Pulmonary artery endothelial cell (primary cell): ENCODE results near the gene TWSG1. TPM values are rescaled to one million over a fixed set of nuclear protein-coding genes. Genes with fewer than 3 reads are reported as not detected.
"Not testable (repeated sequence)": the region's sequence is repeated elsewhere in the genome, so short reads cannot be mapped to it uniquely, and the experiment has no call there.

ENCODE experiments used
- DNase-seq: peaks from one replicate; pipeline ENCODE4 v3.0.0-alpha.2; 2011; ENCODE audit warnings: low read depth, low spot score
- total RNA-seq: library from RNA; depleted of rRNA; stranded (reverse); fragments of >200 nt; gene quantifications from 2 replicates; pipeline ENCODE4 v1.2.3, GENCODE V29; 2014

The TWSG1 gene
- total RNA-seq, 1 donor from 2014 or later: 103 TPM

DNA sequence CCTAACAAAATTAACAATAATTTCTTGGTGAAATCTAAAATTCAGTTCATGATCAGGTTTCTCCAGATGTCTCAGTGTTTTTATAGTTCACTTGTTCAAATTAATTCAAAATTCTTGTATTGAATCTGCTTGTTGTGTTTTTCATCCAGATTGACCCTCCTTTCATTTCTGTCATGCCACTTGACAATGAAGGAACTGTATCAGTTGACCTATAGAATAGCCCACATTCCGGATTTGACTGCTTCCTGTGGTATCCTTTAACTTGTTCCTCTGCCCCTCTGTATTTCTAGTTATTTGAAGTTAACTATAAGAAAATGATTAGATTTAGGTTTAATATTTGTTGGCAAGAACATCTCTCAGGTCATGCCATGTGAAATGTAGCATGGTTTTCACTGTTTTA is 53.3 kb downstream of the TWSG1 start:
- no peak for DNase-seq

DNA sequence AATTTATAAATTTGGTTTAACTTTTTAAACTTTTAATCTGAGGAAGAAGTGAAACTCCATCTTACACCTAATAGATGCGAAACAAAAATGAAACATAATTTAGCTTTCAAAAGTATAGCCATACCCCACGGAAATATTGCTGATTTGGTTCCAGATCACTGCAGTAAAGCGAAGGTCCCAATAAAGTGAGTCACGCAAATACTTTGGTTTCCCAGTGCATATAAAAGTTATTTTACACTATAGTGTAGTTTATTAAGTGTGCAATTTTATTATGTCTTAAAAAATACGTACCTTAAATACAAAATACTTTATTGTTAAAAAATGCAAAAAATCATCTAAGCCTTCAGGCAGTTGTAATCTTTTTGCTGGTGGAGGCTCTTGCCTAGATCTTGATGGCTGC is 55.1 kb downstream of the TWSG1 start:
- DNase-seq: no peak

DNA sequence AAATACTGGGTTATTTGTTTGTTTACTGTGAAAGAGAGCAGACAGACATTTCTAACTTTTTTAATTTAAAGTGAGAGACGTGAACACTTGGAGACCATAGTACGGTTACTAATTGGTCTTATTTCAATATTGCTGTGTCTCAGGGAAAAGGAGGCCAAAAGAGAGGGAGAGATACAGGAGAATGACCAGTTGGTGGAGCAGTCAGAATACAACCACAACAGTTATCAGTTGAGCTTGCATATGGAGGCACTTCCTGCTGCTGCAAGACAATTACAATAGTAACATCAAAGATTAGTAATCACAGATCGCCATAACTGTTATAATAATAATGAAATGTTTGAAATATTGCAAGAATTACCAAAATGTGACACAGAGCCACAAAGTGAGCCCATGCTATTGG is 58.2 kb downstream of the TWSG1 start:
- DNase-seq: no peak

DNA sequence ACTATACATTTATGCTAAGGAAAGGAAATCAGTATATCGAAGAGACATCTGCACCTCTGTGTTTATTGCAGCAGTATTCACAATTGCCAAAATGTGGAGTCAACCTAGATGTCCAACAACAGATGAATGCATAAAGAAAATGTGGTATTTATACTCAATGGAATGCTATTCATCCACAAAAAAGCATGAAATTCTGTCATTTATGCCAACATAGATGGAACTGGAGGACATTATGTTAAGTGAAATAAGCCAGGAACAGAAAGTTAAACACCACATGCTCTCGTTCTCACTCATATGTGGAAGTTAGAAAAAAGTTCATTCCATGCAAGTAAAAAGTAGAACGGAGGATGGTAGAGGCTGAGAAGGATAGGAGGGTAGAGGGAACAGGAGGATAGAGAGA is 59.5 kb downstream of the TWSG1 start:
- DNase-seq: no peak

DNA sequence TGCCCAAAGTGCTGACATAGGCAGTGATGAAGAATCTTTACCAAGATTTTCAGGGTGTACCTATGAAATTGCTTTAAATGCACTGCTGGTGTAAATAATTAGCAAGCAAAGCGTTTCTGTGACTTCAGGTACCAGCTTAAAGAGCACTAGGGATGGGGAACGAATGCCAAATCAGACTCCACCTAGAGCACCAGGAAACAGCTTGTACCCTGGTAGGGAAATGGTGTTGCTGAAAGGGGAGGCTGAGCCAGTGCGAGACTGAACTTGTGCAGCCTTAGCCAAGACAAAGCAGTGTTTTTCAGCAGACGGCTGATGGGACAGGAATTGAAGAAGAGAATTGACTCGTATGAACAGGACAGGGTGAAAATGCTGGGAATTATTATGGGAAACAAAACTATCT is 65.6 kb downstream of the TWSG1 start:
- no peak for DNase-seq

DNA sequence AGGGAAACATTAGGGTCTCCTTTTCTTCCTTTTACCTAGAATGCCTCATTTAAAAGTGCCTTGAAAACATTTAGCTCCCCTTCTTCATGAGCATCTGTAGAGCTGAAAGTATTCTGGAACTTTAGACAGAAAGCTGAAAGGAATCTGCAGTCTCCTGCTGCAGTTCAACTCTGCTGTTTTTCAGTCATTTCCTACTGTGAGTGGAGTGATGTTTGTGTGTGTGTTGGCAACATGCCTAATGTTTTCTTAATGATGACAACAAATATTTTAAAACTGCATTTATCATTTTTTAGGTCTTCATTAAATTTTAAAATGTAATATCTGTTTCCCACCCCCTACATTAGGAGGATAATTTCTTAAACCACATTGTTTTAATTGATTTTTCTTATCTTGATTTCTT is 66.6 kb downstream of the TWSG1 start:
- no peak for DNase-seq

DNA sequence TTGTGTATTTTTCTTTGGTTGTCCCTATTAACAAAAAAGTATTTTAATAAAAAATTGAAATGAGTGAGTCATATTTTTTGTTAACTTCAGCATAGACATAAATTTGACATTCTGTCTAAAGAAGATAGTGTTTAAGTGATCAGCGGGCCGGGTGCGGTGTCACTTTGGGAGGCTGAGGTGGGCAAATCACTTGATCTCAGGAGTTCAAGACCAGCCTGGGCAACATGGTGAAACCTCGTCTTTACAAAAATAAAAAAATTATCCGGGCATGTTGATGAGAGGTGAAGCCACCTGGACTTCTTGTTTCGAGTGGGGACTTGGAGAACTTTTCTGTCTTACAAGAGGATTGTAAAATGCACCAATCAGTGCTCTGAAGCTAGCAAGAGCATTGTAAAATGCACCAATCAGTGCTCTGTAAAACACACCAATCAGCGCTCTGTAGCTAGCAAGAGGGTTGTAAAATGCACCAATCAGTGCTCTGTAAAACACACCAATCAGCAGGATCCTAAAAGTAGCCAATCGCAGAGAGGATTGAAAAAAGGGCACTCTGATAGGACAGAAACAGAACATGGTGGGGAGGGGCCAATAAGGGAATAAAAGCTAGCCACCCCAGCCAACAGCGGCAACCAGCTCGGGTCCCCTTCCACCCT is 67.9 kb downstream of the TWSG1 start:
- not testable (repeated sequence) for DNase-seq

DNA sequence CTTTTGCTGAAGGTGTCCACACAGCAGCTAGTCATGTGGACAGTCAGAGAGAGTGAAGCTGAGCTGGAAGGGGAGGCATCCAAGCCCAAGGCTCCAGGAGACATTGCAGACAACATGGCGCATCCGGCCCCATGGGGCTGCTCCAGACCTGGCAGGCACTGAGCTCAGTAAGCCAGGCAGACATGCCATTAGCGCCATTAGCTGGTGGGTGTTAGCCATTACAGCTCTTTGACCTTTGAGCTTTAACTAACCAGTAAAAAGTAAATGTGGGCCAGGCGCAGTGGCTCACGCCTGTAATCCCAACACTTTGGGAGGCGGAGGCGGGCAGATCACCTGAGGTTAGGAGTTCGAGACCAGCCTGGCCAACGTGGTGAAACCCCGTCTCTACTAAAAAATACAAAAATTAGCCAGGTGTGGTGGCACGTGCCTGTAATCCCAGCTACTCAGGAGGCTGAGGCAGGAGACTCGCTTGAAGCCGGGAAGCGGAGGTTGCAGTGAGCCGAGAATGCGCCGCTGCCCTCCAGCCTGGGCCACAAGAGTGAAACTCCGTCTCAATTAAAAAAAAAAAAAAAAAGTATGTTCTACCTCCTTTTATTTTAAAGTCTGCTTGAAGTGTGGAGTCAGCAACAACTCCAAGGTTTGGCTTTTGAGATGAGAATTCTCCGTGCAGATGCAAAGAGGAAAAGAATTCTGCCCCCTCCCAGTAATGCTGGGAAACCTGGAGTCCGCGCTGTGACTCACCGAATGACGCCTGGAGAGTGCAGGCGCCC is 69.4 kb downstream of the TWSG1 start:
- no peak for DNase-seq

DNA sequence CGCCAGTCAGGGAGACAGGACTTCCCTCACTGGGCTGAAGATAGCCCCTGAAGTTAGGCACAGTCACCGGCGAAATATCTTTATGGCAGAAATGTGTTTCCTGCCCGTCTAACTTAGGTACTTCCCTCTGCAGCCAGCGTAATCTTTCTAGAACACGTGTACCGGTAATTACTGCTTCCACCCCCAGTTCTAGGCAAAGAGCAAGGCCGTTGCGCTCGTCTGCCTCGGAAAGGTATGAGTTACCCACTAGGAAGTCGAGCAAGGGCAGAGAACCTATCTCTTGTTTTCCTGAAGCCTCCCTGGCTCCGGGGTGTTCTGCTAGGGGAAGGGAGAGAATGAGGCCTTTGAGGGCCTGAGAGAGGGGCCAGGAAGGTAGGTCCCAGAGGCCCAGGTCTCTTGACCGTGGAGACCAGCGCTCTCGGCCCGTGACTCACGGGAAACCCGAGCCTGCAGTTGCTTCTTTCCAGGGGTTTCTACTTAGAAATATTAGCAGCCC is 70.0 kb downstream of the TWSG1 start:
- peak; percentile 92 for DNase-seq

DNA sequence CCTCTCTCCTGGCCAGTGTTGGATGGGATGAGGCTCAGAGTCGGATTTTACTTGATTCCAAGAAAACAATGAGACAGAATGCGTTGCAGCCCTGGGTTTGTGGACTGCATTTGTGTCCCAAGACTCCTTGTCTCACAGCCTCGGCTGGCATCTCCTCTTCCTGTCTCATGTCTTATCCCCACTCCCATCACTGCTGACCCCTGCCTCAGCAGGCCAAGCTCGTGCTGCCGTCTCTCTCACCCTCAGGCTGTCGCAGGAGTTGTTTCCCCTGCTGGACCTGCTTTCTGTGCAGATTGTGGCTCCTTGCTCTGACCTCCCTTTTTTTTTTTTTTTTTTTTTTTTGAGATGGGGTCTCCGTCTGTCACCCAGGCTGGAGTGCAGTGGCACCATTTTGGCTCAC is 70.6 kb downstream of the TWSG1 start:
- no peak for DNase-seq

DNA sequence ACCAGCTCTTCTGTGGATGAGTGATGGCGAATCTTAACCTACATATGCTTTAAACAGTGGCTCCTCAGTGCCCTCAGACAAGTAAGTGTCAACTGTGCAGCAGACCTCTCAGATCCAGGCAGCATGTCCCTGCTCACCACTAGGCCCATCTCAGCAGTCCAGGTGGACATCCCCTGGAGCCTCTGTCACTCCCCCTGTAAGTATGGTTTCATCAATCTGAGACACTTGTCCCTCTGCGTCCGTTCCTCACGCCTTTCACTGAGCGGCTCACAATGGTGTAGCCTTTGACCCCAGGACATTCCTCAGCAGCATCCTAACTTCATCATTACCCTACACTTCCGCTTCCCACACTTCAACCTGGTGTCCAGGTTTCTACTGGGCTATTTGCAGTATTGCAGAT is 71.4 kb downstream of the TWSG1 start:
- no peak for DNase-seq

DNA sequence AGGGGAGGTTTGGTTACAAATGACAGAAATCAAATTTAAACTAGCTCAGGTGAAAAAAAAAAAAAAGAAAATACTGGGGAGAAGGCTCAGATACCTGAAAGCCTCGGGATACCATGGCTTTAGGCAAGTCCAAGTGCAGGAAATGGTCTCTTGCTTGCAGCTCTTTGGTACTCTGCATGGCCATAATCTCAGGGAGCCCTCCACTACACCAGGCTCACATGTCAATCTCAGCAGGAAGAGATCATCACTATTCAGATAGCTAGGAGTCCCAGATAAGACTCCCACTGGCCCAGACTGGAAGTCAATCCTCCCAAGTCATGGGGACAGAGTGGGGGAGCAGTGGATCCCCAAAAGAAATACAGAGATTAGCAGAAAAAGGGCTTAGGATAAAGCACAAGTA is 75.9 kb downstream of the TWSG1 start:
- DNase-seq: no peak

DNA sequence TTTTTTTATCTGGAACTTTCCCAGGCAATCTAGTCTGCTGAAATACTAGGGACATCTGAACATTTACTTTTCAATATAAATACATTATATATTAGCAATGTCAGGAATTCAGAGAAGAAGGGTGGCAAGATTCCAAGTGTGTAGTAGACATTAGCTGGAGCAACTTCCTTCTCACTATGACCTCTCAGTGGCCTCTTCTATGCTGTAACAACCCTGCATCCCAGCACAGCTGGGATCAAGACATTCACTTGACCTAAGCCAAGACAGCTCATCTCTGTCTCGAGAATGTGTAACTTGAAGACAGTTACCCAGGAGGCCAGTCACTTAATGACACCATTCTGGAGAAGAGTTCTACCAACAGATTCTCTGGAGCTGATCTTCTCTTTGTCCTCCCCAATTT is 79.0 kb downstream of the TWSG1 start:
- DNase-seq: no peak

DNA sequence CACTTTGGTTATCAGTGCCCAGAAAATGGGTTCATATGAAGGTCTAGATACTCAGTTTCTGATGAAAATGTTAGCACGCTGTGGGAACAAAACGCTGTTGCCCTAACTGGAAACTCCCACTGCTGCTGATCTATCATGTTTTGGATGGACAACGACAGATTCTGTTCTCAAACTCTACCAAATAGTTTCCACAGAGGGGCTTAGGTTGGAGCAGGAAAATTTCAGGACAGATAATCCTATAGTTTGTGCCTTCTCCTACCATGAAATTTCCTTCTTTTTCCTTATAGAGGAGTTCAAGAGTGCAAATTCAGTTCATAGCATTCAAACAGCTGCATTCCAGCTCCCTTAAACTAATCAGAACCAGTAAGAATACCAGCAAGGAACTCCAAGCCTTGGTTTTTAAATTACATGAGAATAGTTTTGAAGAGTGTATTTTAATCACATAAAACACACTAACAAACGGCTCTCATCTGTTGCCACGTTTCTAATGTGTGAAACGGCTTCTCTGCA is 82.0 kb downstream of the TWSG1 start:
- DNase-seq: no peak

DNA sequence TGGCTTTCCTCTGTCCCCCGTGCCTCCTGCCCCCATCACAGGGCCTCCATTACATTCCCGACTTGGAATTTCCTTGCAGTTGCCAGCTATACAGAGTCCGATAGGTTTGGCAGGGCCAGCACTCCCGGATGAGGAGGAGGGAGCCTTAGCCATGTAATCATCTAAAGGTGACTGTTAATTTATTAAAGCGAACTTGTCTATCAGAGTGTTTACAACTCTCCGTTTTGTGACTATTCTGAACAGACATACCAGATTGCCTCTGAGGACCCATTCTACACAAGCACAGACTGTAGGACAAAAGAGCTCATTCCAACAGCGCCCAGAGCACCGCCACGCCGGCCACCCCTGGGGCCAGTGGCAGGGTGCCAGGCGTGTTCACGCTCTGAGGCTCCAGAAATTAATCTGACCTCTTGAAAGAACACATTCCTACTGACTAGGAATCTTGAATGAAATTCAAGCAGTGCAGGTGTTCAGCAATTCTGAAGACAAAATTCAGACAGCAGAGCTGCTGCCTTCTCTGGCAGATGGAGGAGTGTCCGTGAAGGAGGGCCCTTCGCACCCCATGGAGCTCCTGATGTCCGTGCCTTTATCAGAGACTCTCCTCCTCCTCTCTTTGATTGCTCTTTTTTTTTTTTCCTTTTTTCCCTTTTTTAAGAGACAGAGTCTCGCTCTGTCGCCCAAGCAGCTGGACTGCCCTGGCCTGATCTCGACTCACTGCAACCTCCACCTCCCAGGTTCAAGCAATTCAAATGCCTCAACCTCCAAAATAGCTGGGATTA is 82.7 kb downstream of the TWSG1 start:
- peak; percentile 17 for DNase-seq

DNA sequence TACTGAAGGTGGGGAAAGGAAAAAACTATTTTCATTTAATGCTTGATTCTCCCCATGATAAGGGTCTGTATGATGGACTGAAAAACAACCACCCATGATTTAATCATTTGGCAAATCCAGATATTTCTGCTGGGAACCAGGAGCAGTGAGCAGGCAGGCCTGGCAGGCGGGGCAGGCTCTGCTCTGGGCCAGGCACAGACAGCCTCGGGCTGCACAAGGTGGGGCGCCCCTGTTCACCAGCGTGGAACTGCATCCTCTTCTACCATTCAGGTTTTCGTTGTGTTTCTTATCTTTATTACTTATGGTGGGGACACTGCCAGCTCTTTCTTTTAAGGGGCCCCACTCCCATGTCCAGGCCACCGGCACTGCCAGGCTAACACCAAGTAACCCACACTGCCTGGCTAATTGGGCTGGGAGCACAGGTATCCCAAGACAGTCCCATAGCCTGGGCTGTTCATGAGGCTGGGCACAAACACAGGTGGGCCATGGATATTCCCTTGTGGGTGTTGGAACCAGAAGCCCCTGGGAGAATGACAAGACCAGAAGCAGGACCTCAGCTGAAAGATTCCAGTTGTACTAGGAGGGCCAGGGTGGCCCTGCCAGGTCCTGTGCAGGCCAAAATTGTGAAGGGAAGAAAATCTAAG is 83.6 kb downstream of the TWSG1 start:
- no peak for DNase-seq

DNA sequence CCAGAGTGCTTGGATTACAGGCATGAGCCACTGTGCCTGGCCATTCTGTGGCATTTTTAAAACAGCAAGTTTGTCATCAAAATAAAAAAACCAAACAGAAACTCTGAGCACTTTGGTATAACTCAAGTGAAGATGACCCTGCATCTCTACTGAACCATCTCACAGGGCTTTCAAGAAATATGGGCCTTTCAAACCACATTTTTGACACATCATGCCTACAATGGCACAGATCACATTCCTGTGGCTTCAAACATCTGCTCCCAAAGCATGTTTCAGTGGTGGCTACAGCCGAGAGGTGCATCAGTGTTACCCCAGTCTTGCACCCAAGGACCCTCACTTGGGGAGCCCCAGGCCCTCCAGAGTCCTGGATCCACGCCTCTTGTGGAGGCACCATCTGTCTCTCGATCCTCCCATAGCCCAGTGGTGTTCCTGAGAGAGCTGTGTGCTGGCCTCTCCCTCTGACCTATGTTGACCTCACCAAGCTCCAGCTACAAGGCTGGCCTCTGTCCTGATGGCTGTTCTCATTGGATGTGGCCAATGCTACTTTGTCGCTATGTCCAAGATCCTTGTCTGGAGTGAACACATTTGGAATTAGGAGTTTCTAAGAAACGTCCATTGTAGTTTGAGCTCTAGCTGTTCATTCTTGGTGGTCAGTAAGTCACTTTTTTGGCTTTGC is 85.5 kb downstream of the TWSG1 start:
- DNase-seq: no peak

DNA sequence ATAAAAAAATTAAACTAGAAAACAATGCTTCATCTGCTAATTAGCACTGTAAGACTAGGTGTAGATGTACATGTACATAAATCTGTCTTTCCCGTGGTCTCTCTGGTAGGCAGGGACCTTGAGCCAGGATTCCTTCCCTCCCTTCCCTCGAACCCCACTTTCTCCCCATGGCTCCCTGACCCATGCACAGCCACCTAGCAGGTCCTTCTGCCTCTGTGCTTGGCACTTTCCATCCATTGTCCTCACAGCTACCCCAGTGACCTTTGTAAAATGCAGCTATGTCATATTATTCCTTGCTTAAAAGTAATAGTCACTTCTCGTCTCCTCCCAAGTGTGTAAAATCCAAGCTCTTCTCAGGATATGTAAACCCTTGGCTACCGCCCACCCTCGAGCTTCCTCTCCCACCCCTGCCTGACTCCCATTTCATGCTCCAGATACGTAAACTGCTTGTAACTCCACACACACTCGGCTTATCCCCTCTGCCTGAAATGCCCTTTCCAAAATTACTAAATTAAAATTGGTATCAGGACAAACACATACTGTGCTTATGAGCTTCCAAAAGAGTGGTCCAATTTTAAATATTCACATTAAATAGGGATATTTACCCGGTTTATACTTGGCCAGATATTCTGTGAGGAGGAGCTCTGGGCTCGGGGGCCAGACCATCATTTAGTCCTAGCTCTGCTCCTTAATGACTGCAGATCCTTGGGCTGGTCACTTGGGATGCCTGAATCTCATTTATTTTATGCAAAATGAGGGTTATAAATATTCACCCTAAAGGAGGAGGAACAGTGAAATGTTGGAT is 86.7 kb downstream of the TWSG1 start:
- no peak for DNase-seq

DNA sequence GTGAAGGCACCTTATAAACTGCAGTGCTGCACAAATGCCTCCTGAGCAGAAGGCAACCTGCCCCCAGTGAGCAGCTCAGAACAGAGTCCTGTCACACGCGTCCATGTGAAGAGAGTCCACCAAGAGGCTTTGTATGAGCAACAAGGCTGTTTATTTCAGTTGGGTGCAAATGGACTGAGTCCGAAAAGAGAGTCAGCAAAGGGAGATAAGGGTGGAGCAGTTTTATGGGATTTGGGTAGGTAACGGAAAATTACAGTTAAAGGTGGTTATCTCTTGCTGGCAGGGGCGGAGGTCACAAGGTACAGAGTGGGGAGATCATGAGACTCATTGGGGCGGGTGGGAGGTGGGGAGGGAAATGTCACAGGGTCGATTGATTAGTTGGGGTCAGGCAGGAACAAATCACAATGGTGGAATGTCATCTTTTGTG is 87.3 kb downstream of the TWSG1 start:
- DNase-seq: no peak
